NCI-H1930 (cell line): ENCODE data around the gene PFKM.
"Not testable (repeated sequence)": the region's sequence is repeated elsewhere in the genome, so short reads cannot be mapped to it uniquely, and the experiment has no call there.

Experiments used
- DNase-seq, 2 experiments: peaks; one replicate each; lab custom pipeline; 2025; lab: John Stamatoyannopoulos, UW

PFKM gene

DNA sequence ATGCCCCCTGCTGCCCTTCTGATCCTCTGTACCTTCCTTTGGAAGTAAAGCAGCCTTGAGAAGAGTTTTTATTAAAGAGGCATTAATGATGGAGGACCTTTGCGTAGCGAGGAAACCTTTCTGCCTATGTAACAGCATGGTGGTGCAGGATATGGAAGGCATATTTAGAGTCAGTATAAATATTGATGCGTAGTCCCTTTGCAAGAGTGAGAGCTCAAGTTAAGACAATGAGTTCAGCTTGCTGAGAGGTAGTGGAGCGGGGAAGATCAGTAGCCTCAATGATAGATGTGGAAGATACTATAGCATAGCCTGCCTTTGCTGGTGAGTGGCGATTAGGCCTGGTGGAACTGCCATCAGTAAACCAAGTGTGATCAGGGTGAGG lies 7.9 kb upstream of the PFKM start:
- not testable (repeated sequence) for DNase-seq

DNA sequence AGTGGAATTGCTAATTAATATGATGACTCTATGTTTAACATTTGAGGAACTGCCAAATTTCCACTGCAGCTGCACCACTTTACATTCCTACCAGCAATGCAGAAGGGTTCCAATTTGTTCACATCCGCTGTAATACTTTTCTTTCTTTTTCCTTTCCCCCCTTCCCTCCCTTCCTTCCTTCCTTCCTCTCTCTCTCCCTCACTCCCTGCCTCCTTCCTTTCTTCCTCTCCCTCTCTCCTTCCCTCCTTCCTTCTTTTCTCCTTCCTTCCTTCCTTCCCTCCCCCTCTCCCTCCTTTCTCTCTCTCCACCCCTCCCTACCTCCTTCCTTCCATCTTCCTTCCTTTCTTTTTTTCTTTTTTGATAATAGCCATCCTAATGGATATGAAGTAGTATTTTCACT lies 3.2 kb upstream of the PFKM start:
- no peak for DNase-seq

DNA sequence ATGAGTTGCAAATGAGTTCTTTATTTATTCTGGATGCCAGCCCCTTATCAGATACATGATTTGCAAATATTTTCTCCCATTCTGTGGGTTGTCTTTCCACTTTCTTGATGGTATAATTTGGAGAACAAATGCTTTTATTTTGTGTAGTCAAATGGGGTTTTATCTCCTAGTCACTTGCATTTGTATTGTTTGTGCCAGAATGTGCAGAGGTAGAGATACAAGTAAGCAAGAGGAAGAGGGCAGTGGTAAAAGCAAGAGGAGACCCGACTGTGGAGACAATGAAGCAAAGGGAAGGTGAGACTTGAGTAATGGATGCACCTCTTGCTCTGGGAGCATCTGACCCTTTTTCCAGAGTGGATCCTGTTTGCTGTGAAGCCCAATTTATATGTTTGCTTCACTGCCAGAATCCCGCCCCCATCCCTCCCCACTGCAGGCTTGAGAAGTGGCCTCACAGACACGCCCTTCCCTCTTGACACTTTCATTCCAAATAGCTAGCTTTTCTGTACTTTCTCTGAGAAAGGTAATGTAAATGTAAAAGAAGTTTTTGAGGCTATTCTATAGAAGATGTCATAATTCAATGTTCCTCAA lies 786 bp upstream of the PFKM start:
- no peak for DNase-seq

DNA sequence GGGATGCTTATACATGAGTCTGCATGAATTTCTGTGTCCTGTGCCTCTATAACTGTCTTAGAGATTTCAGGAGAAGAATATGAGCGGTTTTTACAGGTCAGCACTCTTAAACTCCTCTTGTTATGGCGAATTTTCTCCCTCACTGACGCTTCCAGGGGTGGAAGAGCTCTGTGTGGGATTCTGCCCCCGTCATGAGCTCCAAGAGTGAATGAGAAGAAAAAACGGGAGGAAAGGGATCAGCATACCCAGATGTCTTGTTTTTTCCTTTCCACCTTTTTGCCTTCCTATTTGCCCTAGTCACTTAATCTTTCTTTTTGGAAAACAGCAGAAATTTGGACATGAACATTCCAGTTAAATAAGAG lies 651 bp downstream of the PFKM start:
- no peak for DNase-seq

DNA sequence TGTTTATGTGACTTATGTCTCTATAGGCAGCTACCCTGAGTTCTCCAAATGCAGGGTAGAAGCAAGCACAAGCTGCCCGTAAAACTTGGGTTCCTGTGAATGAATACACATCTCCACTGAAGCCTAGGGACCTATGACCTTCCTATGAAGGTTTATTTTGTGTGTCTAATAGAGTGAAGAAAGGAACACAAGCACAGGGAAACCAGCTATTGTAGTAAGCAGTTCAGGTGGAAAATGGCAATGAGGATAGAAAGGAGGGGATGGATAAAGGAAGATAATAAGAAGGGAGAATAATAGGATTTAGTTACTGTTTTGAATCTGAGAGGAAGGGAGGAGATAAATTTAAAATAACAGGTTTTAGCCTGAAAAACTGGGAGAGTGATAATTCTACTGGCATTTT lies 2.4 kb downstream of the PFKM start:
- no peak for DNase-seq

GRCh38 chr12:48122065-48122834 lies 3.1 kb downstream of the PFKM start:
- DNase-seq, result no peak

- no peak for DNase-seq
Observed at GRCh38 chr12:48123169-48123568, 4.0 kb downstream of the PFKM start.

GRCh38 chr12:48125542-48125941 lies 6.4 kb downstream of the PFKM start:
- not testable (repeated sequence) for DNase-seq

- DNase-seq, result no peak
Observed at GRCh38 chr12:48125985-48126384, 6.8 kb downstream of the PFKM start.

- no peak for DNase-seq
Observed at GRCh38 chr12:48126953-48127630, 7.9 kb downstream of the PFKM start.

- no peak for DNase-seq
Observed at GRCh38 chr12:48128800-48129199, 9.6 kb downstream of the PFKM start.

- DNase-seq, result no peak
Observed at GRCh38 chr12:48129376-48129775, 10.2 kb downstream of the PFKM start.

DNA sequence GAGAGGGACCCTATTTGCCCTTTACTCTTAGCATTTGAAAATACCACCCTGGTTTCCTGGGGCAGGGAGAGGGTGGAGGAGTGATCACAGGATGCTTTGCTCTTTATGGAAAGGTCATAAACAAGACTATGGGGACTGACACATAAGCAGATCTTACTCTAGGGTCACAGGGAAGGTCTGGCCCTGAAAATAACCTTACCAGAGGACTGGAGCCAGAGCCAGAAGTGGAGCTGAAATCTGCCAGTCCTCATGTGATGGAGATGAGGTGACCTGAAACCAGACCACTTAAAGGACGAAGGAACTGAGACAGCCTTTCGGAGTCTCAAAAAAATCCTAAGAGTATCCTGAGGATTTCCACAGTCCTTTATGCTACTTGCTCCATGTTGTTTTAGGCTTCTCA lies 12.4 kb downstream of the PFKM start:
- no peak for DNase-seq

GRCh38 chr12:48132826-48133225 lies 13.7 kb downstream of the PFKM start:
- no peak for DNase-seq

- DNase-seq, result no peak
Observed at GRCh38 chr12:48135027-48135426, 15.9 kb downstream of the PFKM start.

DNA sequence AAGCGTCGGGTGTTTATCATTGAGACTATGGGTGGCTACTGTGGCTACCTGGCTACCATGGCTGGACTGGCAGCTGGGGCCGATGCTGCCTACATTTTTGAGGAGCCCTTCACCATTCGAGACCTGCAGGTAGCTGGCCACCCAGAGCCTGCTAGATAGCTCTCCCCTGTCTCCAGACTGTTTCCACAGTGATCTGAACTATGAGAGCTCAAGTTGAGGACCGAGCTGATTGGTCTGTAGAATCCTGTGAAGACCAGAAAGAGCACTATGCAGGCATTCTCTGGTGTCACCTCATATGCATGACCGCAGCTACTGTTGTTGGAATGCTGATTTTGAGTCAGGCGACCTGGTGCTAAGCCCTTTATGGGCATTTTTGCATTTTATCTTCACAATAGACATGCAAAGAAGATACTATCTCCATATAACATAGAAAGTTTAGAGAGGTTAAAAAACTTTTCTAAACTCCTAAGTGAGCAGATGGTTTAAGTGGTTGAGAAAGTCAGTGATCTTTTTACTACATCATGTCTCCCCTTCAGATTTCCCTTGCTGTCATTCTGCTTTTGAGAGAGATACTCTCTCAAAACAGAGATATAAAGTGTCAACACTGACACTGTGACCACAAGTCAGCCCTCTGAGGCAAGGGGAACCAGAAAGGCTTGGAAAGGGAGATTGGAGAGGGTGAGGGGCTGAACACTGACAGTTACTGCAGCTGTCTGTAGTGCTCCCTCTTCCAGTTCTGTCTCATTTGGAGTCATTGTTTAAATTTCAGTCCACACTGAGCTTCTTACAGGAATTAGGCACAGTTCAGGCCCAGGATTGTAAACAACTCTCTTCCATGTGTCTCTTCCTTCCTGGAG lies 23.9 kb downstream of the PFKM start:
- no peak for DNase-seq

- no peak for DNase-seq
Observed at GRCh38 chr12:48143898-48144297, 24.7 kb downstream of the PFKM start.

GRCh38 chr12:48145981-48146380 lies 26.8 kb downstream of the PFKM start:
- no peak for DNase-seq

- DNase-seq, result no peak
Observed at GRCh38 chr12:48151103-48151771, 32.1 kb downstream of the PFKM start.

DNA sequence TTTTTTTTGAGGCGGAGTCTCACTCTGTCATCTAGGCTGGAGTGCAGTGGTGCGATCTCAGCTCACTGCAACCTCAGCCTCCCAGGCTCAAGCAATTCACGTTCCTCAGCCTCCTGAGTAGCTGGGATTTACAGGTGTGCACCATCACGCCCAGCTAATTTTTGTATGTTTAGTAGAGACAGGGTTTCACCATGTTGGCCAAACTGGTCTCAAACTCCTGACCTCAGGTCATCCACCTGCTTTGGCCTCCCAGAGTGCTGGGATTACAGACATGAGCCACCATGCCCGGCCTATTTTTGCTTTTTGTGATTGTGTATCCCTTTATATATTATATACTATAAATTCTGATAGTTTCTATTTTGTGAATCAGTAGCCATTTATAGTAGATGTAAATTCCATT lies 36.6 kb downstream of the PFKM start:
- not testable (repeated sequence) for DNase-seq

GRCh38 chr12:48156652-48157017 lies 37.5 kb downstream of the PFKM start:
- no peak for DNase-seq
